ENCODE measurements around the gene CD101.

GRCh38 chr1:116957646-116958045, 43.9 kb upstream of the CD101 start:
- TF ChIP-seq, protein P1, sequence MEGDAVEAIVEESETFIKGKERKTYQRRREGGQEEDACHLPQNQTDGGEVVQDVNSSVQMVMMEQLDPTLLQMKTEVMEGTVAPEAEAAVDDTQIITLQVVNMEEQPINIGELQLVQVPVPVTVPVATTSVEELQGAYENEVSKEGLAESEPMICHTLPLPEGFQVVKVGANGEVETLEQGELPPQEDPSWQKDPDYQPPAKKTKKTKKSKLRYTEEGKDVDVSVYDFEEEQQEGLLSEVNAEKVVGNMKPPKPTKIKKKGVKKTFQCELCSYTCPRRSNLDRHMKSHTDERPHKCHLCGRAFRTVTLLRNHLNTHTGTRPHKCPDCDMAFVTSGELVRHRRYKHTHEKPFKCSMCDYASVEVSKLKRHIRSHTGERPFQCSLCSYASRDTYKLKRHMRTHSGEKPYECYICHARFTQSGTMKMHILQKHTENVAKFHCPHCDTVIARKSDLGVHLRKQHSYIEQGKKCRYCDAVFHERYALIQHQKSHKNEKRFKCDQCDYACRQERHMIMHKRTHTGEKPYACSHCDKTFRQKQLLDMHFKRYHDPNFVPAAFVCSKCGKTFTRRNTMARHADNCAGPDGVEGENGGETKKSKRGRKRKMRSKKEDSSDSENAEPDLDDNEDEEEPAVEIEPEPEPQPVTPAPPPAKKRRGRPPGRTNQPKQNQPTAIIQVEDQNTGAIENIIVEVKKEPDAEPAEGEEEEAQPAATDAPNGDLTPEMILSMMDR (IDR thresholded peaks at IDR 0.05) = no peak
- TF ChIP-seq POLR2A (IDR thresholded peaks at IDR 0.05) = no peak
